ENCODE measurements around the gene SRRM3.
"Not testable (repeated sequence)": the region's sequence is repeated elsewhere in the genome, so short reads cannot be mapped to it uniquely, and the experiment has no call there.

SRRM3 gene

DNA sequence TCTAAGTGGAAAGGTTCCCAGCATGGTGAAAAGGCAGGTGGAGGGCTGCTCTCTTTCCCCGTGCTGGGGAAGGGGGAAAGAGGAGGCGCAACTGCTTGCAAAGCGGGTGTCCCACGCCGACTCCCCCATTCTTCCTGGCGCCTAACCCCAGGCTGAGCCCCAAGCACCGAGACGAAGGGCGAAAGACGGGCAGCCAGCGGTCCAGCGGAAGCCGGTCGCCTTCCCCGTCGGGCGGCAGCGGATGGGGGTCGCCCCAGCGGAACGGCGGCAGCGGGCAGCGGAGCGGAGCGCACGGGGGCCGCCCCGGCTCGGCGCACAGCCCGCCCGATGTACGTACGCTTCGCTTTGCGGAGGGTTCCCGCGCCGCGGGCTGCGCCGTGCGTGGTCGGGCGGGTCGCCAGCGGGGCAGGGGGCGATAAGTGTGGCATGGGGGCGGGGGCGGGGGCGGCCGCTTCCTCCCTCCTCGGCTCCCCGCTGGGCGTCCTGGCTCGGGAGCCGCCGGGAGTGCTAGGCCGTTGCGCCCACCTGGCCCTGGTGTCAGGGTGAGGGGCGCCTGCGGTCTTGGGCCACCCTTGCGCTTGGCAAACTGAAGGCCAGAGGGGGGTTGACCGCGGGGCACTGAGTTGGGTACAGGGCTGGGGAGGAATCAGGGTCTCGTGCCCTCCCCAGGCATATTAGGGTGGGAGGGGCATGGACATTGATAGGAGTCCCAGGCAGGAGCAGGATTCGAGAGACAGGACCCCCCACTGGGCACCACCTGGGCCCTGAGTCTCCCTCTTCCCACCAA is 65.6 kb downstream of the SRRM3 start:
- no peak for DNase-seq

DNA sequence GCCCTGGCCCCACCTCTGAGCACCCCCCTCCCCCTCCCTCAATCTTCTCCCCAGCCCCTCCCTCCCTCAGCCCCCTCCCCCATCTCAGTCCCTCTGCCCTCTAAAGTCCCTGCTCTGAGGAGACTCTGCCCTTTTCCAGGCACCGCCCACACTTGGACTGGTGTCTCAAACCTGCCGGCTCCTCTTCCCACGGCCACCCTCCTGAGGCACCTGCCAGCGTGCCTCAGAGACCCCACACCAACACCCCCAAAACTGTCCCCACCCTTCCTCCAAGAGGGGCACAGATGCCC is 66.1 kb downstream of the SRRM3 start:
- DNase-seq, result no peak

DNA sequence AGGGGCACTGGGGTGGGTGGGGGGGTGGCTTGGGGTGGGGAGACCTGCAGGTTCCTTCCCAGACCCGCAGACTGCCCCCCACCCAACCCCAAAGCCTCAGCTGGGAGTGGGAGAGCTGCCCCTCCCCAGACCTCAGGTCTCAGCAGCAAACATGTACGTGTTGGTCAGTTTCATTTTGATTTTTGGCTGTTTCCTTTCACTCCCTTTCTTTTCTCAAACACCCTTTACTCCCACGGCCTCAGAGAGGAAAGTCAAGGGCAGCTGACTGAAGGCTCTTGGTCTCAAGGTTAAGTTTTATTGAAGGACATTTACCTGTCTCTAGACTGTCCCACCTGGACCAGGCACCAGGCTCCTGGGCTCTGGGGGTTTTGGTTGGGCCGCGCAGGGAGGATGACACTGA is 66.7 kb downstream of the SRRM3 start:
- DNase-seq, result no peak

DNA sequence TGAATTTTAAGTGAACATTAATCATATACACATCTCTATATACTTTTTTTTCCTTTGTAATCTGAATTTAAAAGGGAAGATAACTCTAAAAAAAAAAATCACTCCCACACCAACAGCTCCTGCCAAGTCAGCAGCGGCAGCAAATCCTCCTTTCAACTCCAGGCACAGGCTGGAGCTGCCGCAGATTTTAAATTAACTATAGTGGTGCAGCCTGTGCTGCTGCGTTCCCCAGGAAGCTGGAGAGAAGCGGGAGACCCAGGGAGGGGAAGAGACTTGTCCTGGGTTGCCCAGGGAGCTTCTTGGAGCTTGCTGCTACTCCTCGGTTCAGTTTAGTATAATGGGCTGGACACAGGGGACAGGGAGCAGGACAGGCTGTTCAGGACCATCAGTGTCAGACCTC is 68.2 kb downstream of the SRRM3 start:
- no peak for DNase-seq

DNA sequence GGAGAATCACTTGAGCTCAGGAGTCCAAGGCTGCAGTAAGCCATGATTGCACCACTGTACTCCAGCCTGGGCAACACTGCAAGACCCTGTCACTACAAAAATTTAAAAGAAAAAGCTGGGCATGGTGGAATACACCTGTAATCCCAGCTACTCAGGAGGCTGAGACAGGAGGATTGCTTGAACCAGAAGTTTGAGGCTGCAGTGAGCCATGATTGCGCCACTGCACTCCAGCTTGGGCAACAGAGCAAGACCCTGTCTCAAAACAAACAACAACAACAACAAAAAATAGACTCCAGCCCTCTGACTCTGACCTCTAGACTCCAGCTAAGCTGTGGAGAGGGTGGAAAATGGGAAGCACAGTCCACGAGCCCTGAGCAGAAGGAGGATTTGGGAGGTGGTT is 69.7 kb downstream of the SRRM3 start:
- not testable (repeated sequence) for DNase-seq

DNA sequence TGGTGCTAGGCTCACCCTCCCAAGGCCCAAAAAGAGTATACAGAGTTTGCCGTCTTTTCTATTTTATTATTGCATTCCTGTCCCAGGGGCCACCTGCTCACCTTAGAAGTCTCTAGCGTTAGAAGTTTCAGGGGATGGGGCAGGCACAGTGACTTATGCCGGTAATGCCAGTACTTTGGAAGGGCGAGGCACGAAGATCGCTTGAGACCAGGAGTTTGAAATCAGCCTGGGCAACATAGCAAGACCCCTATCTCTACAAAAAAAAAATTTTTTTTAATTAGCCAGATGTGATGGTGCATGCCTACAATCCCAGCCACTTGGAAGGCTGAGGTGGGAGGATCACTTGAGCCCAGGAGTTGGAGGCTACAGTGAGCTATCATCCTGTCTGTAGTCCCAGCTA is 70.4 kb downstream of the SRRM3 start:
- no peak for DNase-seq

DNA sequence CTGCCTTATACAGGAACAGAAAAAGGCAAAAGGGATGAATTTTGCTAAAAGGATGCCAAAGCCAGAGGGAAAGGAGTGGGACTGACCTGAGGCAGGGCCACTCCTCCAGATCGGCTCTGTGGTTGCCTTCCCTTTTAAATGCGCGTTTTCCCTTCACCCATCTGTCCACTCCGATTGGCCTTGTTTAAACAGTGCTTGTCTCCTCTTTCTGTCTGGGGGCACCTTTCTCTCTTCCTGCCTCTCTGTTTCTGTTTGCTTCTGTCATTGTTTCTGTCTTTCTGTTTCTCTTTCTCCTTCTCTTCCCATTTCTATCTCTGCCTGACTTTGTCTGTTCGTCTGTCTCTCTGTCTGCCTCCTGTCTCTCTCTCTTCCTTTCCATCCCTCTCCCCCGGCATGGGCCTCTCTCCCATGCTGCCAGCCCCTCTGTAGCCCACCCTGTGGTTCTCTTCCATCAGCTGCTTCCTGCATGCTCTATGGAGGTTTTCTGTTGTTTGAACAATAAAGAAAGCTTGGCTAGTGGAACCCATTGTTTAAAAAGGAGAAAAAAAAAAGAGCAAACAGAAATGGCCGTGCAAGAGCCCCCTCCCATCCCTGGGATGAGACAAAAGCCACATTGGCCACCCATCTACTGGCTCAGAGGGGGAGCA is 71.3 kb downstream of the SRRM3 start:
- no peak for DNase-seq

GRCh38 chr7:76273503-76273902 is 71.8 kb downstream of the SRRM3 start:
- DNase-seq, result no peak

- no peak for DNase-seq
Observed at GRCh38 chr7:76278540-76278939, 76.8 kb downstream of the SRRM3 start.

- no peak for DNase-seq
Observed at GRCh38 chr7:76280408-76280807, 78.7 kb downstream of the SRRM3 start.

DNA sequence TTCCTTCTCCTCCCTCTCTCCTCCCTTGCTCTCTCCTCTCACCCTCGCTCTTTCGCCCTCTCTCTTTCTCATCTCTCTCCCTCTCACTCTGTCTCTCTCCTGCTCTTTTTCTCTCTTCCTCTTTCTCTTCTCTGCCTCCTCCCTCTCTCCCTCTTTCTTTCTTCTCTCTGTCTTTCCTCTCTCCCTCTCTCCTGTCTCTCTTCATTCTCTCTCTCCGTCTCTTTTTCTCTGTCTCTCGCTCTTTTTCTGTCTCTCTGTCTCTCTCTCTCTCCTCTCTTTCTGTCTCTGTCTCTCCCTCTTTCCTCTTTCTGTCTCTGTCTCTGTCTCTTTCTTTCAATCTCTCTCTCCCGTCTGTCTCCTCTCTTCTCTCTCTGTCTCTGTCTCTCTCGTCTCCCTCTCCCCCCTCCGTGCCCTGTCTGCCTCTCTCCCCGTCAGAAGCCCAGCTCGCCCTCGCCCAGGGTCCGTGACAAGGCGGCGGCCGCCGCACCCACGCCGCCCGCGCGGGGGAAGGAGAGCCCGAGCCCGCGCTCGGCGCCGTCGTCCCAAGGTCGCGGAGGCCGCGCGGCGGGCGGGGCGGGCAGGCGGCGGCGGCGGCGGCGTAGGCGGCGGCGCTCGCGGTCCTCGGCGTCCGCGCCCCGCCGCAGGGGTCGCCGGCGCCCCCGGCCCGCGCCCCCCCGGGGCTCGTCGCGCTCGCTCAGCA is 79.5 kb downstream of the SRRM3 start:
- DNase-seq, result no peak

DNA sequence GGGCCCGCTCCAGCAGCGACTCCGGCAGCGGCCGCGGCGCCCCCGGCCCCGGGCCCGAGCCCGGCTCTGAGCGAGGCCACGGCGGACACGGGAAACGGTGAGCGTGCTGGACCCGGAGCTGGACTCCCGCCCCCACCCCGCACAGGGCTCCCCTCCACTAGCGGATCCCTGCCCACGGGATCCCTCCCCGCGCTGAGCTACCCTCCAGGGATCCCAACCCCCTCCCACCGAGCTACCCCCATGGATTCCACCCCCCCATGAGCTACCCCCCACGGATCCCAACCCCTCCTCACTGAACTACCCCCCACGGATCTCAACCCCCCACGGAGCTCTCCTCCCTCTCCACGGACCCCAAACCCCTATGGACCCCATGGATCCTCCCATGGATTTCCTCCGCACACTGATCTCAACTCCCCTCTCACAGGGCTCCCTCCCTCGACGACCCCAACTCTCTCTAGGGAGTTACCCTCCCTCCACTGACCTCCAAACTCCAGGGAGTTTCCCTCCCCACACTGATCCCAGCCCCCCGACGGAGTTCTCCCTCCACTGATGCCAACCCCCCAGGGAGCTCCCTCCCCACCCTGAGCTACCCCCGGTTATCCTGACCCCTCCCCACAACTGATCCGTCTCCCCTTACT is 80.1 kb downstream of the SRRM3 start:
- DNase-seq, result no peak

DNA sequence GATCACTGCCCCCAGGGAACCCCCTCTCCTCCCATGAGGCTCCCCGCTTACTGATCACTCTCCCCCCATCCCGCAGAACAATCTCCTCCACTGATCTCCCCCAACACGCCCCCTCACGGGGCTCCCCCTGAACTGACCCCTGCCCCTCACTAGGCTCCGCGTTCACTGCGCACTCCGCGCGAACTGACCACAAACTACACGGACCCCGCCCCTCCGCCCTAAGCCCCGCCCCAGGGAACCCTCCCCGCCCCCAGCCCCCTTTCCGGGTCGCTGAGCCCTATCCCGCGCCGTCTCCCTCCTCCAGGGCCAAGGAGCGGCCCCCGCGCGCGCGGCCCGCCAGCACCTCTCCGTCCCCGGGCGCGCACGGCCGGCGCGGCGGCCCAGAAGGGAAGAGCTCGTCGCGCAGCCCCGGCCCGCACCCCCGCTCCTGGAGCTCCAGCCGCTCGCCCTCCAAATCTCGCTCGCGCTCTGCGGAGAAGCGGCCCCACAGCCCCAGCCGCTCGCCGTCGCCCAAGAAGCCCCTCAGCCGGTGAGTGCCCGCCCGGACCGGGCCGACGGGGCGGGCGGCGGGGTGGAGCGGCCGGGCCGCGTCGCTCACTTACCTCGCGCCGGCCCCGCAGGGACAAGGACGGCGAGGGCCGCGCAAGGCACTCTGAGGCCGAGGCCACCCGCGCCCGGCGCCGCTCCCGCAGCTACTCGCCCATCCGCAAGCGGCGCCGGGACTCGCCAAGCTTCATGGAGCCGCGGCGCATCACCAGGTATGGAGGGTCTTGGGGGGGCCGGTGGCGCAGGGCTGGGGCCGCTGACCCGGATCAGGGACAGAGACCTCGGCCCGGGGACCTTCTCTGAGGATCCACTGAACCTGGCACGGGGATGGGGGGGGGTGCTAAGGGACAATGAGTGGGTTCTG is 80.9 kb downstream of the SRRM3 start:
- no peak for DNase-seq

DNA sequence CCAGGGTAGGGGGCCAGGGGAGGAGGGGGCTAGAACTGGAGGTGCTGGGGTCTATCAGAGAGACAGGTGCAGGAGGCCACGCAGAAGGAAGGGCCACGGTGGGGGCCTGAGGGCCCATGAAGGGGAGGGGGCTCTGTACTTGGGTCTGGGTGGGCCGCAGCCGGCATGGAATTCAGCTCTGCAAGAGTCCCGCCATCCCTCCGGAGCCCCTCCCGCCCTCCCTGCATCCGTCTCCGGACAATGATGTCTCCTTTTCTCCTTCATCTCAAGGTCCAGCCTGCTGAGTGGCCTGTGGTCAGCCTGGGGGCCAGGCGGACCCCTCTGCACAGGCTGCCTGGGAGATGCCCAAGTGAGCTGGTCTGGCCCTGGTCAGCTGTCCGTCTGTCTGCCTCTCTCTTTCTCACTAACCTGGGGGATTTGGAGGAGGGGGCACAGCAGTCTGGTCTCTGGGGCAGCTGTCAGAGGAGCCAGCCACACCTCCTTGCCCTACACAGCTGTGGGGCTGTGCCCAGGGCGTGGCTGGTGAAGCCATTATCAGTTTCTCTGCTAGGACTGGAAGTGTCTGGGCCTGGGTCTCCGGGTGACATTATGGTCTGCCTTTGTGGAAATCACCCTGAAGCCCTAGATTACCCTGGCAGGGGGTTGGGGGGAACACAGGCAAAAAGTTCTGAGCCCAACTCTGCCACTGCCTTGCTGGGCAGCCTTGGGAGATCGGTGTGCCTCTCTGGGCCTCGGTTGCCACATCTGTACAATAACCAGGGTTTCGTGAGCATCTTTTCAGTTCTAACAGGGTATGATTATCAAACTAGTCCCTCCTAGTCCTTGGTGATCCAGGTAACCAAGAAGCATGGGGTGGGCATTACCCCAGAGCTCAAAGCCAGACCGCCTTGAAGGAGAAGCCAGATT is 81.8 kb downstream of the SRRM3 start:
- DNase-seq, result no peak

DNA sequence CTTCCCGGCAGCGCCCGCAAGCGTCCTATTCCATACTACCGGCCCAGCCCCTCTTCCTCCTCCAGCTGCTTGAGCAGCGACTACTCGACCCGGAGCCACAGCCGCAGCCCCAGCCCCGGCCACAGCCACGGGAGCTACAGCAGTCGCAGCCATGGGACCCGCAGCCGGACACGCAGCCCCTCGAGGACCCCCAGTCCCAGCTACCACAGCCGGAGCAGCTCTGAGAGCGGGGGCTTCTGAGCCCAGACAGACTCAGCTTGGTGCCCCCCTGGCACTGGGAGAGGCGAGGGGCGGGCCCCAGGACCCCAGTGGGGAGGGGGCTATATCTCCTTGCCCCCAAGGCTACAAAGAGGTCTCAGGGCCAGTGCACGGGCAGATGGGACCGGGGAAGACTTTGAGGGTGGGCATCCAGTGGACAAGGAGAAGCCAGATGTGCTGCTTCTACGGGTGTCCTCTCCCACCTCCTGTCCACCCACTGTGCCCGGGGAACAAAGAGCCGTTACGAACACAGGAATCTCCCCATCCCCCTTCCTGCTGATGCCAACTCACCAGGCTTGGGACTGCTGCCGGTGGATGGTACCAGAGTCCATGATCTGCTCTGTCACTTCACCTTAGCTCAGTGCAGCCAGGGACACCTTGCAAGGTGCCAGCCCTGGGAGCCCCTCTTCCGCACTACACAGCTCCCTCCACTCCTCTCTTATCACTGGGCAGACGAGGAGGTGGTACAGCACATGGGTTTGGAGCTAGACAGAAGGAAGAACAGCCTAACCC is 84.1 kb downstream of the SRRM3 start:
- no peak for DNase-seq

DNA sequence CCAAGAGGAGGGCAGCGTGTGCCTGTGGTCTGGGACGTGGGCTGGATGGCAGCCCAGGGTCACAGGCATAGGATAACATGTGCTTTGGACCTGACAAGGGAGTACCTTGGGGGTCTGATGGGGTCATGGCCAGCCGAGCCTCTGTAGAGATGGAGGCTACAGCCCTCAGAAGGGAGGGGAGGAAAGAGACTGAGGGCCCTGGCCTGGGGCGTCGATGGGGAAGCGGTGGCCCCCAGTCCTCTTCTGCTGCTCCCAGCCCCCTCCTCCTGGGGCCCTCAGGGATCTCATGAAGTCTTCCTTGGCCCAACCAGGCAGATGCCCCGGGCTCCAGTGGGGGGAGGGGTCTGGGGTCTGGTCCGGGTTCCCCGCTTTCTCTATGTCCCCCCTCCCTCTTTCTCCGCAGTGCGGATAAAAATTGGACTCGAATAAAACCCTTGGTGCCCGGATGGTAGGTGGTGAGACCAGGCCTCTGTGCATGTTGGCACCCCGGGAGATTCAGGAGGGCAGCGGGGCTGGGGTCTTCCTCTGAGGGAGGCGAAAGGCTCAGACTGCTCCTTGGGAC is 85.2 kb downstream of the SRRM3 start:
- no peak for DNase-seq

GRCh38 chr7:76290847-76291350 is 89.2 kb downstream of the SRRM3 start:
- DNase-seq, result not testable (repeated sequence)

GRCh38 chr7:76291351-76292212 is 89.9 kb downstream of the SRRM3 start:
- peak; percentile 83 for DNase-seq

DNA sequence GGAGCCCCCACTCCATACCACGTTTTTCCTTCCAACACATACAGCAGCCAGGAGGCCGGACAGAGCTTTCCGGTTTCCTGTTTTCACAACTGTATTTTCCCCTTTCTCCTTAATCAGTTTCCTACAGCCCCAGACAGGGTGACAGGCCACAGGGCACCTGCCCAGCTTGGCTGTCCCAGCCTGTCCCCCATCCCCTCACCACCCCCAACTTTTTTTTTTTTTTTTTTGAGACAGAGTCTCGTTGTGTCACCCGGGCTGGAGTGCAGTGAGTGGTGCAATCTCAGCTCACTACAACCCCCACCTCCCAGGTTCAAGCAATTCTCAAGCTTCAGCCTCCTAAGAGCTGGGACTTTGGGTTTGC is 90.5 kb downstream of the SRRM3 start:
- no peak for DNase-seq
